Lower lobe of right lung (tissue), 2 donors: ENCODE measurements around the gene CELF1. TPM values are rescaled to one million over a fixed set of nuclear protein-coding genes. Genes with fewer than 3 reads are reported as not detected.
"Not testable (repeated sequence)": the region's sequence is repeated elsewhere in the genome, so short reads cannot be mapped to it uniquely, and the experiment has no call there.

Experiments
- ATAC-seq, 2 donors: fragments of 200-7000 bp; cut with Tn5 transposase; one replicate each; pipeline ENCODE4 v1.9.1; 2020 to 2022; ENCODE audit warnings: mild to moderate bottlenecking in 2 of 2, moderate library complexity in 2 of 2
- DNase-seq: peaks from one replicate; pipeline ENCODE4 v3.0.0-alpha.2; 2020
- H3K27ac ChIP-seq: fragments of 200-600 bp; one replicate; pipeline ENCODE4 v1.8.0; 2022
- H3K27me3 ChIP-seq: fragments of 200-600 bp; one replicate; pipeline ENCODE4 v1.8.0; 2022; ENCODE audit warnings: low read depth
- H3K36me3 ChIP-seq: fragments of 200-600 bp; one replicate; pipeline ENCODE4 v1.8.0; 2022; ENCODE audit warnings: mild to moderate bottlenecking
- H3K4me1 ChIP-seq: fragments of 200-600 bp; one replicate; pipeline ENCODE4 v1.8.0; 2022
- H3K4me3 ChIP-seq: fragments of 200-600 bp; one replicate; pipeline ENCODE4 v1.8.0; 2022; ENCODE audit warnings: mild to moderate bottlenecking
- H3K9me3 ChIP-seq: fragments of 200-600 bp; one replicate; pipeline ENCODE4 v1.8.0; 2022
- CTCF ChIP-seq: fragments of 200-600 bp; IDR thresholded peaks from one replicate; pipeline ENCODE4 v1.8.0; 2022; ENCODE audit warnings: antibody characterized with exemption, mild to moderate bottlenecking
- intact Hi-C: fragments of 100-400 bp; cut with DNase I; formaldehyde crosslinking; loops from one replicate; pipeline ENCODE4 v1.11.0; 2022
- total RNA-seq: library from RNA; stranded (reverse); fragmentation: NEBNext Ultra II Directional; extraction: Animal tissue kit (Norgen Biotek cat#: 25700); gene quantifications from one replicate; pipeline ENCODE4 v1.2.1, GENCODE V29; 2021
- donor health status: DM: no; HTN: yes; CAD: no; lungs with severe emphysema.

Gene CELF1
- total RNA-seq, 1 donor from 2014 or later = 105 TPM

DNA sequence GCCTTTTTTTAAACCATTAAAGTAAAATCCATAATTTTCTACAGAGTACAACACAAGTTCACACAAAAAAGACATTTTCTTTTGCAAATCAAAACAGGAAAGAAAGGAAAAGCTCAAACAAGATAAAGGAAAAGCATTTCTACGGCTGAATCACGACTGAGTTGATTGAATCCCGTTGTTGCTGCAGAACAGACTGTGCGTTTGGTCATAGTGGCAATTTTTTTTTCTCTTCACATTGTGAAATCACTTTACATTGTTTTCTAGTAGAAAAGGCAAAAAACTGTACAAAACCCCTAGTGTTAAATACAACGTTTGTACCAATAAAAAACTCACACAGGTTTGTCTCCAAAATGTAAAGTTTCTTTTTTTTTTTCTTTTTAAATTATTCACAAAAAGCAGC lies 86.7 kb downstream of the CELF1 start:
- TF ChIP-seq CTCF = no peak
- H3K27ac ChIP-seq = peak overlapping the region; percentile 53
- H3K9me3 ChIP-seq = no peaks in the 10 kb centered on the region
- no peaks in the 10 kb centered on the region for H3K27me3 ChIP-seq
- H3K4me3 ChIP-seq = no peak overlapping the region
- intact Hi-C loops = no loop called here
- peaks cover 21% of the 10 kb centered on the region for H3K4me1 ChIP-seq
- ATAC-seq (no peak), DNase-seq (no peak)
- H3K36me3 ChIP-seq = peaks cover 61% of the 10 kb centered on the region

GRCh38 chr11:47464483-47464882 lies 88.4 kb downstream of the CELF1 start:
- peaks cover 54% of the 10 kb centered on the region for H3K36me3 ChIP-seq
- no peak overlapping the region for H3K27ac ChIP-seq
- H3K9me3 ChIP-seq = no peaks in the 10 kb centered on the region
- DNase-seq (no peak), ATAC-seq (peak; percentile 20 to 41)
- H3K4me3 ChIP-seq = no peak overlapping the region
- intact Hi-C loops = no loop called here
- H3K27me3 ChIP-seq = no peaks in the 10 kb centered on the region
- H3K4me1 ChIP-seq = peaks cover 21% of the 10 kb centered on the region
- TF ChIP-seq CTCF = no peak

GRCh38 chr11:47461876-47462275 lies 91.1 kb downstream of the CELF1 start:
- DNase-seq = no peak
- intact Hi-C loops = no loop called here
- peaks cover 12% of the 10 kb centered on the region for H3K4me1 ChIP-seq
- ATAC-seq = no peak
- H3K27ac ChIP-seq = no peak overlapping the region
- no peak overlapping the region for H3K4me3 ChIP-seq
- H3K9me3 ChIP-seq = no peaks in the 10 kb centered on the region
- H3K27me3 ChIP-seq = no peaks in the 10 kb centered on the region
- TF ChIP-seq CTCF = no peak
- peaks cover 36% of the 10 kb centered on the region for H3K36me3 ChIP-seq

DNA sequence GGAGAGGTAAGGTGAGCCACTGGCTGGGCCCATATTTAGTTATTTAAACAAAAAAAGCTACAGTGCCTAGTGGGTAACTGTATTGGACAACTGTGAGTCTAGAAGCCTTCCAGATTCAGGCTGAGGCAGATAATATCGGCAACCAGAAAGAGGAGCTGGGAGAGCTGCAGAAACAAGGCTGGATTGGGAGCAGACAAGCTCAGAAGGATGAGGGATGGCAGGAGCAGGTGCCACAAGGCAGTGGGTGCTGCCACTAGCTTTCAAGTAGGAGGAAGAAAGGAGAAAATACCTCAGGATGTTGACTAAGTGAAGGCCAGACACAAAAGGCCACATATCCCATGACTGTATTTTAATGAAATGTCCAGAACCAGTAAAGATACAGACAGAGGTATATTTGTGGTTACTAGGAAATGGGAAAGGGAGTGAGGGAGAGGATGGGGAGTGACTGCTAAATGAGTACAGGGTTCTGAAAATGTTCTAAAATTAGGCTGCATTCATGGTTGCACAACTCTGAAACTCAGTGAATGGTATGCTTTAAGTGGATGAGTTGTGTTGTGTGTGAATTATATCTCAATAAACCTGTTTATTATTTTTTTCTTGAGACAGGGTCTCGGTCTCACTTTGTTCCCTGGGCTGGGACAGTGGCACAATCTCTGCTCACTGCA lies 92.2 kb downstream of the CELF1 start:
- ATAC-seq = no peak

DNA sequence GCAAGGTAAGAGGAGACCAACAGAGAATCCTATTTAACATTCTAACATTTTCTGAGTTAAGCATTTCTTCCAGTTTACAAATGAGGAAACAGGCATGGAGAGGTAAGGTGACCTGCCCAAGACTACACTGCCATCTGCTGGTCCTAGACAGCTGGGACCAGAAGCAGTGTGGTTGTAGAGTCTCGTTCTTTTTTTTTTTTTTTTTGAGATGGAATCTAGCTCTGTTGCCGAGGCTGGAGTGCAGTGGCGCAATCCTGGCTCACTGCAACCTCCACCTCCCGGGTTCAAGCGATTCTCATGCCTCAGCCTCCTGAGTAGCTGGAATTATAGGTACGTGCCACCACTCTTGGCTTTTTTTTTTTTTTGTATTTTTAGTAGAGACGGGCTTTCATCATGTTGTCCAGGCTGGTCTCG lies 98.7 kb downstream of the CELF1 start:
- H3K27ac ChIP-seq, intact Hi-C loops, H3K9me3 ChIP-seq, H3K4me3 ChIP-seq, H3K27me3 ChIP-seq, H3K4me1 ChIP-seq, H3K36me3 ChIP-seq: not testable (repeated sequence)
- ATAC-seq = peak; percentile 92 to 93
- TF ChIP-seq CTCF = peak; percentile 75
- peak; percentile 78 for DNase-seq

More for the DNA sequence above, 92.2 kb downstream of the CELF1 start:
- no peak for TF ChIP-seq CTCF
- H3K4me1 ChIP-seq = peaks cover under 1% of the 10 kb centered on the region
- H3K36me3 ChIP-seq = peaks cover 33% of the 10 kb centered on the region
- no peaks in the 10 kb centered on the region for H3K27me3 ChIP-seq
- no peak overlapping the region for H3K4me3 ChIP-seq
- DNase-seq = no peak
- intact Hi-C loops = no loop called here
- H3K27ac ChIP-seq = no peak overlapping the region
- no peaks in the 10 kb centered on the region for H3K9me3 ChIP-seq
